Neural cell (in vitro differentiated cells): Measurements from ENCODE around the gene DDHD1. TPM values are rescaled to one million over a fixed set of nuclear protein-coding genes. Genes with fewer than 3 reads are reported as not detected.
"Not testable (repeated sequence)": the region's sequence is repeated elsewhere in the genome, so short reads cannot be mapped to it uniquely, and the experiment has no call there.

Experiments
- H2AFZ ChIP-seq: fragments of 200-600, 300-800 bp; sonication (generic), shearing (Covaris generic); 2 replicates; pipeline ENCODE4 v1.6.0; 2014; ENCODE audit warnings: low read depth, mild to moderate bottlenecking, antibody characterized with exemption, low read length, moderate library complexity
- H3F3A ChIP-seq: fragments of 200-600 bp; shearing (Covaris generic); 2 replicates; pipeline ENCODE4 v1.6.1; 2016; ENCODE audit warnings: mild to moderate bottlenecking, moderate library complexity, mixed read lengths, antibody characterized with exemption, low read length; ENCODE audit not compliant: insufficient read depth, poor library complexity, severe bottlenecking
- H3K27ac ChIP-seq: fragments of 200-600, 300-800 bp; sonication (generic), shearing (Covaris generic); 2 replicates; pipeline ENCODE4 v1.5.1; 2014; ENCODE audit warnings: mild to moderate bottlenecking, low read length, moderate library complexity
- H3K27me3 ChIP-seq: fragments of 300-800, 200-600 bp; sonication (generic), shearing (Covaris generic); 2 replicates; pipeline ENCODE4 v1.6.0; 2014; ENCODE audit warnings: mild to moderate bottlenecking, low read depth, low read length, moderate library complexity; ENCODE audit not compliant: insufficient read depth
- H3K36me3 ChIP-seq: fragments of 300-800, 200-600 bp; sonication (generic), shearing (Covaris generic); 2 replicates; pipeline ENCODE4 v1.5.1; 2014; ENCODE audit warnings: mild to moderate bottlenecking, antibody characterized with exemption, low read length, moderate library complexity; ENCODE audit not compliant: insufficient read depth
- H3K4me2 ChIP-seq: fragments of 300-800, 200-600 bp; sonication (generic), shearing (Covaris generic); 2 replicates; pipeline ENCODE4 v1.6.0; 2014; ENCODE audit warnings: mild to moderate bottlenecking, low read length
- H3K4me3 ChIP-seq: fragments of 300-800, 200-600 bp; sonication (generic), shearing (Covaris generic); 2 replicates; pipeline ENCODE4 v1.5.1; 2014; ENCODE audit warnings: mild to moderate bottlenecking, low read length, moderate library complexity
- H3K79me2 ChIP-seq: fragments of 200-600 bp; shearing (Covaris generic); replicated peaks from 2 replicates; pipeline ENCODE4 v1.6.0; 2014; ENCODE audit warnings: mild to moderate bottlenecking, low read length, moderate library complexity; ENCODE audit not compliant: insufficient read depth
- H3K9ac ChIP-seq: fragments of 300-800, 200-600 bp; sonication (generic), shearing (Covaris generic); 2 replicates; pipeline ENCODE4 v1.6.1; 2016; ENCODE audit warnings: mild to moderate bottlenecking, low read length, mixed read lengths
- H3K9me2 ChIP-seq: fragments of 200-600 bp; shearing (Covaris generic); 2 replicates; pipeline ENCODE4 v1.6.1; 2016; ENCODE audit warnings: mild to moderate bottlenecking, low read length, mixed read lengths; ENCODE audit not compliant: insufficient read depth
- H3K9me3 ChIP-seq: fragments of 200-600, 300-800 bp; sonication (generic), shearing (Covaris generic); 2 replicates; pipeline ENCODE4 v1.6.1; 2016; ENCODE audit warnings: mild to moderate bottlenecking, mixed run types, low read length, moderate library complexity, mixed read lengths
- H4K20me1 ChIP-seq: fragments of 200-600 bp; shearing (Covaris generic); 2 replicates; pipeline ENCODE4 v1.6.1; 2016; ENCODE audit warnings: mild to moderate bottlenecking, mixed run types; ENCODE audit not compliant: insufficient read depth
- EP300 ChIP-seq: fragments of 450-650 bp; conservative IDR thresholded peaks from 2 replicates; pipeline ENCODE4 v1.6.1; 2014; ENCODE audit warnings: antibody characterized with exemption, mild to moderate bottlenecking, moderate library complexity; ENCODE audit not compliant: poor library complexity, severe bottlenecking
- EZH2 ChIP-seq: fragments of 200-600, 300-800 bp; shearing (Covaris generic), sonication (generic); IDR thresholded peaks from 2 replicates; pipeline ENCODE4 v1.6.1; 2014; ENCODE audit warnings: antibody characterized with exemption, low read length, borderline replicate concordance, mild to moderate bottlenecking; ENCODE audit not compliant: insufficient read depth, poor library complexity, severe bottlenecking
- MXI1 ChIP-seq: fragments of 450-650 bp; conservative IDR thresholded peaks from 2 replicates; pipeline ENCODE4 v1.6.1; 2014; ENCODE audit warnings: antibody characterized with exemption, mild to moderate bottlenecking; ENCODE audit not compliant: poor library complexity, severe bottlenecking
- POLR2AphosphoS5 ChIP-seq: IDR thresholded peaks from 2 replicates; pipeline ENCODE4 v1.6.1; 2012
- RAD21 ChIP-seq: fragments of 450-650 bp; conservative IDR thresholded peaks from 2 replicates; pipeline ENCODE4 v1.6.1; 2014; ENCODE audit warnings: antibody characterized with exemption, mild to moderate bottlenecking, moderate library complexity
- SMC3 ChIP-seq: fragments of 450-650 bp; conservative IDR thresholded peaks from 2 replicates; pipeline ENCODE4 v1.6.1; 2014; ENCODE audit warnings: antibody characterized with exemption, mild to moderate bottlenecking, moderate library complexity; ENCODE audit not compliant: poor library complexity
- TAF1 ChIP-seq: IDR thresholded peaks from 2 replicates; pipeline ENCODE4 v1.6.1; 2012; ENCODE audit warnings: low read depth
- polyA plus RNA-seq: library from polyadenylated mRNA; depleted of rRNA; stranded (reverse); fragments of >200 nt; gene quantifications from 2 replicates; pipeline ENCODE4 v1.2.3, GENCODE V29; 2014
- TF ChIP-seq, protein P1 (sequence below): IDR thresholded peaks from 2 replicates; pipeline ENCODE4 v1.6.1; 2012; ENCODE audit warnings: borderline replicate concordance
- TF ChIP-seq, protein P2 (sequence below): fragments of 450-650 bp; IDR thresholded peaks from 2 replicates; pipeline ENCODE4 v1.5.1; 2014; ENCODE audit warnings: antibody characterized with exemption, mild to moderate bottlenecking, moderate library complexity; ENCODE audit not compliant: poor library complexity, severe bottlenecking

Gene DDHD1
- polyA plus RNA-seq, 1 donor from 2014 or later = 13.9 TPM

DNA sequence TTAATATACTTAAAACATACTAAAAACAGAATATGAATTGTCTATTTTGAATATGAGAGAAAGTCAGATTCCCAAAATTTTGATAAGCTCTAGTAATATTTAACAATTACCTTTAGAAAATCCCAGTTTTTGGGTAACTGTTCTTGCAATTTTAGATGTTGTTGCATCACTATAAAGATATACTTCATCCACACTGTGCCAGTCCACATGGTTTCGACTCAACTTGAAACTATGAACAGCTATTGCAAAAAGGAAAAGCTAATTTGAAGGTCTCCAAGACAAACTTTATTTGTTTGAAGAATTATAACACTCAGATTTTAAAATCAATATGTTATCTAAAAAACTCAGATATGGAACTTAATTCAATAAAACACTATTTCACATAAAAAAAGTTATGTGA lies 59.9 kb downstream of the DDHD1 start:
- H3F3A ChIP-seq = no peaks in the 10 kb centered on the region
- no peak overlapping the region for H3K4me2 ChIP-seq
- no peak overlapping the region for H3K4me3 ChIP-seq
- H3K9me3 ChIP-seq = no peaks in the 10 kb centered on the region
- no peaks in the 10 kb centered on the region for H3K79me2 ChIP-seq
- no peak overlapping the region for H3K27ac ChIP-seq
- H3K9me2 ChIP-seq = no peaks in the 10 kb centered on the region
- no peak overlapping the region for H2AFZ ChIP-seq
- H3K27me3 ChIP-seq = no peaks in the 10 kb centered on the region
- no peak overlapping the region for H3K9ac ChIP-seq
- no peak for TF ChIP-seq SMC3
- TF ChIP-seq, protein P1, sequence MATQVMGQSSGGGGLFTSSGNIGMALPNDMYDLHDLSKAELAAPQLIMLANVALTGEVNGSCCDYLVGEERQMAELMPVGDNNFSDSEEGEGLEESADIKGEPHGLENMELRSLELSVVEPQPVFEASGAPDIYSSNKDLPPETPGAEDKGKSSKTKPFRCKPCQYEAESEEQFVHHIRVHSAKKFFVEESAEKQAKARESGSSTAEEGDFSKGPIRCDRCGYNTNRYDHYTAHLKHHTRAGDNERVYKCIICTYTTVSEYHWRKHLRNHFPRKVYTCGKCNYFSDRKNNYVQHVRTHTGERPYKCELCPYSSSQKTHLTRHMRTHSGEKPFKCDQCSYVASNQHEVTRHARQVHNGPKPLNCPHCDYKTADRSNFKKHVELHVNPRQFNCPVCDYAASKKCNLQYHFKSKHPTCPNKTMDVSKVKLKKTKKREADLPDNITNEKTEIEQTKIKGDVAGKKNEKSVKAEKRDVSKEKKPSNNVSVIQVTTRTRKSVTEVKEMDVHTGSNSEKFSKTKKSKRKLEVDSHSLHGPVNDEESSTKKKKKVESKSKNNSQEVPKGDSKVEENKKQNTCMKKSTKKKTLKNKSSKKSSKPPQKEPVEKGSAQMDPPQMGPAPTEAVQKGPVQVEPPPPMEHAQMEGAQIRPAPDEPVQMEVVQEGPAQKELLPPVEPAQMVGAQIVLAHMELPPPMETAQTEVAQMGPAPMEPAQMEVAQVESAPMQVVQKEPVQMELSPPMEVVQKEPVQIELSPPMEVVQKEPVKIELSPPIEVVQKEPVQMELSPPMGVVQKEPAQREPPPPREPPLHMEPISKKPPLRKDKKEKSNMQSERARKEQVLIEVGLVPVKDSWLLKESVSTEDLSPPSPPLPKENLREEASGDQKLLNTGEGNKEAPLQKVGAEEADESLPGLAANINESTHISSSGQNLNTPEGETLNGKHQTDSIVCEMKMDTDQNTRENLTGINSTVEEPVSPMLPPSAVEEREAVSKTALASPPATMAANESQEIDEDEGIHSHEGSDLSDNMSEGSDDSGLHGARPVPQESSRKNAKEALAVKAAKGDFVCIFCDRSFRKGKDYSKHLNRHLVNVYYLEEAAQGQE = no peak
- TF ChIP-seq TAF1 = no peak
- TF ChIP-seq POLR2AphosphoS5 = no peak
- TF ChIP-seq EZH2 = no peak
- TF ChIP-seq RAD21 = no peak
- H3K36me3 ChIP-seq = no peaks in the 10 kb centered on the region
- H4K20me1 ChIP-seq = no peaks in the 10 kb centered on the region

DNA sequence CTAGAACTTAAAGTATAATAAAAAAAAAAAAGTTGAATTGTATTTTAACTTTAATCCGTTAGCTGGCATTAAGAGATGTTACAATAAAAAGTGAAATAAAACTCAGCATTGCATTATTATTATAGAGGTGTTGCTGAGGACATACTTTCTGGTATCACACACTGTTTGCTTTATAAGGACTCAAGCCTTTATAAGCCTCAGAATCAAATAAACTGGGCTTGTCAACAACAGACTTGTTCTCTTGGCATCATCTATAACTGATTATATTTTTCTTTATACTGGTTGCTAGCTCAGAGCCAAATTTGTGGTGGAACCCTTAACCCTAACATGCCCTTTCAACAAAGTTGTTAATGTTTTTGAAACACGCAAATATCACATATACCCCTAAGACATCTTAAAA lies 62.3 kb downstream of the DDHD1 start:
- no peaks in the 10 kb centered on the region for H3K9me3 ChIP-seq
- H3K9ac ChIP-seq = no peak overlapping the region
- H3F3A ChIP-seq = no peaks in the 10 kb centered on the region
- no peak overlapping the region for H3K4me3 ChIP-seq
- no peak overlapping the region for H2AFZ ChIP-seq
- H4K20me1 ChIP-seq = no peaks in the 10 kb centered on the region
- TF ChIP-seq MXI1 (no peak), RAD21 (no peak), TAF1 (no peak), EZH2 (no peak), EP300 (no peak), POLR2AphosphoS5 (no peak)
- TF ChIP-seq, protein P2, sequence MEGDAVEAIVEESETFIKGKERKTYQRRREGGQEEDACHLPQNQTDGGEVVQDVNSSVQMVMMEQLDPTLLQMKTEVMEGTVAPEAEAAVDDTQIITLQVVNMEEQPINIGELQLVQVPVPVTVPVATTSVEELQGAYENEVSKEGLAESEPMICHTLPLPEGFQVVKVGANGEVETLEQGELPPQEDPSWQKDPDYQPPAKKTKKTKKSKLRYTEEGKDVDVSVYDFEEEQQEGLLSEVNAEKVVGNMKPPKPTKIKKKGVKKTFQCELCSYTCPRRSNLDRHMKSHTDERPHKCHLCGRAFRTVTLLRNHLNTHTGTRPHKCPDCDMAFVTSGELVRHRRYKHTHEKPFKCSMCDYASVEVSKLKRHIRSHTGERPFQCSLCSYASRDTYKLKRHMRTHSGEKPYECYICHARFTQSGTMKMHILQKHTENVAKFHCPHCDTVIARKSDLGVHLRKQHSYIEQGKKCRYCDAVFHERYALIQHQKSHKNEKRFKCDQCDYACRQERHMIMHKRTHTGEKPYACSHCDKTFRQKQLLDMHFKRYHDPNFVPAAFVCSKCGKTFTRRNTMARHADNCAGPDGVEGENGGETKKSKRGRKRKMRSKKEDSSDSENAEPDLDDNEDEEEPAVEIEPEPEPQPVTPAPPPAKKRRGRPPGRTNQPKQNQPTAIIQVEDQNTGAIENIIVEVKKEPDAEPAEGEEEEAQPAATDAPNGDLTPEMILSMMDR = no peak
- H3K36me3 ChIP-seq = no peaks in the 10 kb centered on the region
- H3K27ac ChIP-seq = no peak overlapping the region
- H3K79me2 ChIP-seq = no peaks in the 10 kb centered on the region
- H3K9me2 ChIP-seq = no peaks in the 10 kb centered on the region
- no peaks in the 10 kb centered on the region for H3K27me3 ChIP-seq
- H3K4me2 ChIP-seq = no peak overlapping the region

DNA sequence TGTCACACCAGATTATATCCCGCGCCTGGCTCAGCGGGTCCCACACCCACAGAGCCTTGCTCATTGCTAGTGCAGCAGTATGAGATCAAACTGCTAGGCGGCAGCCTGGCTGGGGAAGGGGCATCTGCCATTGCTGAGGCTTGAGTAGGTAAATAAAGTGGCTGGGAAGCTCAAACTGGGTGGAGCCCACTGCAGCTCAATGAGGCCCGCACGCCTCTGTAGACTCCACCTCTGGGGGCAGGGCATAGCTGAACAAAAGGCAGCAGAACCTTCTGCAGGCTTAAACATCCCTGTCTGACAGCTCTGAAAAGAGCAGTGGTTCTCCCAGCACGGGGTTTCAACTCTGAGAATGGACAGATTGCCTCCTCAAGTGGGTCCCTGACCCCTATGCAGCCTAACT lies 68.2 kb downstream of the DDHD1 start:
- H3F3A ChIP-seq, H3K4me2 ChIP-seq, H3K27me3 ChIP-seq, H3K27ac ChIP-seq, H4K20me1 ChIP-seq, H3K9me3 ChIP-seq, H2AFZ ChIP-seq, H3K9ac ChIP-seq, H3K9me2 ChIP-seq, H3K4me3 ChIP-seq, H3K36me3 ChIP-seq, H3K79me2 ChIP-seq: not testable (repeated sequence)
